Body of pancreas (tissue), 4 donors: ENCODE results near the gene ZBTB24.

ENCODE experiments used
- POLR2A ChIP-seq, 3 donors: fragments of 450-650 bp; IDR thresholded peaks; one replicate each; pipeline ENCODE4 v1.6.1; 2016; ENCODE audit warnings: antibody characterized with exemption in 3 of 3, mild to moderate bottlenecking in 2 of 3
- TF ChIP-seq, protein P1 (sequence below), 7 experiments: fragments of 450-650 bp in 4 of 7; fragments of 200-600 bp in 3 of 7; sonication (generic) in 3 of 7; IDR thresholded peaks; one replicate each; pipeline ENCODE4 v1.5.1; 2016 to 2019; ENCODE audit warnings: antibody characterized with exemption in 7 of 7

DNA sequence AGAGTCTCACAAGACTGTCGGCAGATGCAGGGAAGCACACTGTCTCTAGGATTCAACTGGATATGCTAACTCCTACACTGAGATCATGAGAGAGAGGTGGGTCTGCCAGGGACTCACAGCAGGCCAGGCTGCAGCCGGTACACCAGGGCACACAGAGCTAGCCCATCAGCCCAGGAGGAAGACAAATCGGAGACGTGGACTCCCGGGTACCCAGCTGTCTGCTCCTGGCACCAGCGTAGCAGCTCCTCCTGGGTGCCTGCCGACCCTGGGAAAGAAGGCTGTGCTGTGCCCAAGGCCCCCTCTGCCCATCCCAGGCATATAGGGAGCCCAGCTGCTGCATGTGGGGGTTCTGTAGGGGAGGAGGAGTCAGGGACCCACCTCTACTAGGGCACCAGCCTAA is 34.4 kb downstream of the ZBTB24 start:
- TF ChIP-seq, protein P1, sequence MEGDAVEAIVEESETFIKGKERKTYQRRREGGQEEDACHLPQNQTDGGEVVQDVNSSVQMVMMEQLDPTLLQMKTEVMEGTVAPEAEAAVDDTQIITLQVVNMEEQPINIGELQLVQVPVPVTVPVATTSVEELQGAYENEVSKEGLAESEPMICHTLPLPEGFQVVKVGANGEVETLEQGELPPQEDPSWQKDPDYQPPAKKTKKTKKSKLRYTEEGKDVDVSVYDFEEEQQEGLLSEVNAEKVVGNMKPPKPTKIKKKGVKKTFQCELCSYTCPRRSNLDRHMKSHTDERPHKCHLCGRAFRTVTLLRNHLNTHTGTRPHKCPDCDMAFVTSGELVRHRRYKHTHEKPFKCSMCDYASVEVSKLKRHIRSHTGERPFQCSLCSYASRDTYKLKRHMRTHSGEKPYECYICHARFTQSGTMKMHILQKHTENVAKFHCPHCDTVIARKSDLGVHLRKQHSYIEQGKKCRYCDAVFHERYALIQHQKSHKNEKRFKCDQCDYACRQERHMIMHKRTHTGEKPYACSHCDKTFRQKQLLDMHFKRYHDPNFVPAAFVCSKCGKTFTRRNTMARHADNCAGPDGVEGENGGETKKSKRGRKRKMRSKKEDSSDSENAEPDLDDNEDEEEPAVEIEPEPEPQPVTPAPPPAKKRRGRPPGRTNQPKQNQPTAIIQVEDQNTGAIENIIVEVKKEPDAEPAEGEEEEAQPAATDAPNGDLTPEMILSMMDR (IDR thresholded peaks at IDR 0.05): no peak
- TF ChIP-seq POLR2A (IDR thresholded peaks at IDR 0.05): no peak
